Brain microvascular endothelial cell (primary cell): Measurements from ENCODE around the gene TPRG1.

Experiments used
- DNase-seq: peaks from one replicate; pipeline ENCODE4 v3.0.0-alpha.2; 2020
- H3K27ac ChIP-seq: fragments of 250-450 bp; sonication (Bioruptor Pico); 2 replicates; pipeline ENCODE4 v1.5.1; 2020; ENCODE audit warnings: mild to moderate bottlenecking, moderate library complexity
- H3K27me3 ChIP-seq: fragments of 250-450 bp; sonication (Bioruptor Pico); replicated peaks from 2 replicates; pipeline ENCODE4 v1.5.1; 2020; ENCODE audit warnings: mild to moderate bottlenecking
- H3K36me3 ChIP-seq: fragments of 250-450 bp; sonication (Bioruptor Pico); replicated peaks from 2 replicates; pipeline ENCODE4 v1.5.1; 2020; ENCODE audit warnings: mild to moderate bottlenecking
- H3K4me3 ChIP-seq: 2 replicates; pipeline ENCODE4 v1.5.1; 2011; ENCODE audit warnings: low read depth, mild to moderate bottlenecking, control low read depth, low read length, moderate library complexity
- in situ Hi-C: cut with HindIII; loops from 2 replicates; pipeline ENCODE4 v1.10.0; 2017; ENCODE audit warnings: low sequenced_read_pairs, low pct_ligation_motif_present
- TF ChIP-seq, protein P1 (sequence below): IDR thresholded peaks from 2 replicates; pipeline ENCODE4 v1.5.1; 2011; ENCODE audit warnings: low read depth, mild to moderate bottlenecking, moderate library complexity, low read length, control low read depth, inconsistent platforms; ENCODE audit errors: missing control alignments

Gene TPRG1

DNA sequence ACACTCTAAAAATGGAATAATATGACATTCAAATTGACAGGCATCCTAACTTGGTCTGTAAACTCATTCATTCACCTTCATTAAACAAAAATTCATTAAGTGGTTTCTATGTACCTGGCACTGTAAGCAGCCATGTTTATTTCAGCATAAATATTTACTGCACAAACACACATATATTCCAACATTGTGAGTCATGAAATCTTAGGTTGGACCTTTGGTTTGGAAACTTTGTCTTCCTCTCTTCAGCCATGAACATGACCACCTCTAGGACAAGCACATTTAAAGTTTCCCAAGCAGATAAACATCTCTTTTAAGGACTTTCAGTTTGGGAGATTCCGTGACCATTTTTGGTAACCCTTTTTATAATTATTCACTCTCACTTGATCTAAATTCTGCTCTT is 131.8 kb downstream of the TPRG1 start:
- in situ Hi-C loops = no loop called here
- Histone ChIP-seq H3K27me3 (no peaks in the 10 kb centered on the region), H3K36me3 (no peaks in the 10 kb centered on the region), H3K4me3 (no peak overlapping the region), H3K27ac (no peak overlapping the region)
- TF ChIP-seq, protein P1, sequence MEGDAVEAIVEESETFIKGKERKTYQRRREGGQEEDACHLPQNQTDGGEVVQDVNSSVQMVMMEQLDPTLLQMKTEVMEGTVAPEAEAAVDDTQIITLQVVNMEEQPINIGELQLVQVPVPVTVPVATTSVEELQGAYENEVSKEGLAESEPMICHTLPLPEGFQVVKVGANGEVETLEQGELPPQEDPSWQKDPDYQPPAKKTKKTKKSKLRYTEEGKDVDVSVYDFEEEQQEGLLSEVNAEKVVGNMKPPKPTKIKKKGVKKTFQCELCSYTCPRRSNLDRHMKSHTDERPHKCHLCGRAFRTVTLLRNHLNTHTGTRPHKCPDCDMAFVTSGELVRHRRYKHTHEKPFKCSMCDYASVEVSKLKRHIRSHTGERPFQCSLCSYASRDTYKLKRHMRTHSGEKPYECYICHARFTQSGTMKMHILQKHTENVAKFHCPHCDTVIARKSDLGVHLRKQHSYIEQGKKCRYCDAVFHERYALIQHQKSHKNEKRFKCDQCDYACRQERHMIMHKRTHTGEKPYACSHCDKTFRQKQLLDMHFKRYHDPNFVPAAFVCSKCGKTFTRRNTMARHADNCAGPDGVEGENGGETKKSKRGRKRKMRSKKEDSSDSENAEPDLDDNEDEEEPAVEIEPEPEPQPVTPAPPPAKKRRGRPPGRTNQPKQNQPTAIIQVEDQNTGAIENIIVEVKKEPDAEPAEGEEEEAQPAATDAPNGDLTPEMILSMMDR = no peak
- DNase-seq = no peak

DNA sequence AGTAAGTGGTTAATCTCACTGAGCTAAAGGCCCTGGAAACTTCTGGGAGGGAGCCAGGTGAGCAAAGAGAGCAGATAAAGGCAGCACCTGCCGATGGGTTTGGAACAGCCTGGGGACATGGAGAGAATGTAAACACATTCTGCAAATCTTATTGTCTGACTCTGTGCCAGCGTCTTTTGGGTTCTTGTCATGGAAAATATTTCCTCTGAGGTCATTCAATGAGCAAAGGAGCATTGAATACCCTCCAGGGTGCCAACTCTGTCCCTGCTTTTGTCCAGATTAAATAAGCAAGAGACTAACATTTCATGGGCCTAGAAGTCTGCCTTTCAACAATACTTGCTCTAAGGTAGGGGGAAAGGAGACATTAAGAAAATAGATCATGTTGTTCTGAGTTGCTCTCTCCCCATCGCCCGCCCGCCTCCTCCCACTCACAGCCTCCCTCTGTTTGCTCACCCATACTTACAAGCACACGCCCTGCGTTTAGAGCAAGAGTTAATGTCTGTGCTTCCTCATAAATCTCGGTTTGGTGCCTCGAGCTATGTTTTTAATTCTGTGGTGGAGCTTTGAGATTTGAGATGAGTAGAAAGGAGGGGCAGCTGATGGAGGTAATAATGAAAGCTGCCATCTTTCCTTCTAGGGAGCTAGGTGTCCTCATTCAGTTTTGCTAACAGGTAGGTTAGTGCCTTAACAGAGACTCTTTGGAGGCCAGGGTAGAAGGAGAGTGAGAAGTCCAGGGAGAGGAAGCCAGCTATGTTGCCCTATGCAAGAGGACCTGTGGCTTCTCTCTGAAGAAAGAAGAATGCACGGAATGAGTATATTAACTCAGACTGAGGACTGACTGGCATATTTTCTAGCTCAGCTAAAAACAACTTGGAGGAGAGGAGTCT is 132.9 kb downstream of the TPRG1 start:
- Histone ChIP-seq H3K27me3 (no peaks in the 10 kb centered on the region), H3K27ac (no peak overlapping the region), H3K36me3 (no peaks in the 10 kb centered on the region), H3K4me3 (no peak overlapping the region)
- no peak for DNase-seq
- TF ChIP-seq, protein P1 = no peak
- in situ Hi-C loops = no loop called here

- Histone ChIP-seq H3K27me3 (no peaks in the 10 kb centered on the region), H3K4me3 (no peak overlapping the region), H3K36me3 (no peaks in the 10 kb centered on the region), H3K27ac (no peak overlapping the region)
- DNase-seq = no peak
- in situ Hi-C loops = no loop called here
- TF ChIP-seq, protein P1 = no peak
These were observed 133.6 kb downstream of the TPRG1 start for GRCh38 chr3:189305412-189305811.

- DNase-seq = no peak
- Histone ChIP-seq H3K36me3 (no peaks in the 10 kb centered on the region), H3K27me3 (no peaks in the 10 kb centered on the region), H3K4me3 (no peak overlapping the region), H3K27ac (no peak overlapping the region)
- TF ChIP-seq, protein P1 = no peak
- in situ Hi-C loops = no loop called here
These were observed 136.2 kb downstream of the TPRG1 start for GRCh38 chr3:189307963-189308362.

DNA sequence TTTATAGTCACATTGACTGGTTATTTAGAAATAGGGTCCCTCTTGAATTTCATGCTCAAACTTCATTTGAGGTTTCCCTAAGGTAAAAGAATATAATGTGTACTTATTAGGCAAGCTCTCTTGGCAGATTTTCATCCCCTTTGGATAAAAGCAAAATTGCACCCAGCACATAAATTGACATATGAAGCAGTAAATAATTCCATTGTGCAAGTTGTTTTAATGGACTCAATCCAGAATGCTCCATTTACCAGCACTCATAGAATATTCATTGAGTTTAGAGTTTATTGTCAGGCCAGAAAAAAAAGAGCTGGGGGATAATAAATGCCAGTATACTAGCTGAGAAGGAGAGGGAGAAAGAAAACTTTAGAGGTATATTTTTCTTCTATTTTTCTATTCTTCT is 136.8 kb downstream of the TPRG1 start:
- TF ChIP-seq, protein P1 = no peak
- Histone ChIP-seq H3K27me3 (no peaks in the 10 kb centered on the region), H3K4me3 (no peak overlapping the region), H3K36me3 (no peaks in the 10 kb centered on the region), H3K27ac (no peak overlapping the region)
- in situ Hi-C loops = no loop called here
- no peak for DNase-seq

DNA sequence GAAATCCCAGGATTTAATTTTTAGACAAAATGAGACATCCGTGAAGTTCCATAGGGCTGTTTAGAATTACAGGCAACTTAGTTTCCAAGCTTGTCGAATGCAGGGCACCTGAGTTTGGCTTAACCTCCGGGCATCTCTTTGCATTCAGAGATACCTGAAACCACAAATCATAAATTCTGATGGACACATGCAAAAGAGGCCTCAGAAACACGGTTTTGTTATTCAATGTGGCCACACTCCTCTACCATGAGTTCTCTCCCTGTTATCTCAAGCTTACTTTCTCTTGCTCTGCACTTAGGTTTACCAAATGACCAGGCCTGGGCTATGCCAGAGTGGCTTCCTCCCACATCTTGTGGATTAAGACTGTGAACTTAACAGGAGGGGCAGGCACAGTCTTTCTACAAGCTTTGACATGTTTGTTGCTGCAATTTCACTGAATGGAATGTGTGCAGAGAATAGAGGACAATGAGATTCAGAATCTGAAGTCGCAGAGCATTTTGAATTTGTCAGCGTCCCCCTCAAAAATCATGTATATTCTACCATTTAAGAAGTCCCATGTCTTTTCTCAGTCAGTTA is 137.7 kb downstream of the TPRG1 start:
- Histone ChIP-seq H3K36me3 (no peaks in the 10 kb centered on the region), H3K27me3 (no peaks in the 10 kb centered on the region), H3K27ac (no peak overlapping the region), H3K4me3 (no peak overlapping the region)
- in situ Hi-C loops = no loop called here
- DNase-seq = no peak
- TF ChIP-seq, protein P1 = no peak
